CD4-positive, alpha-beta T cell treated with Interleukin-21 for 1 hour (primary cell): ENCODE measurements around the gene ALDH16A1.

ENCODE experiments used
- DNase-seq: peaks from one replicate; pipeline ENCODE4 v3.0.0-alpha.2; 2020

The ALDH16A1 gene

DNA sequence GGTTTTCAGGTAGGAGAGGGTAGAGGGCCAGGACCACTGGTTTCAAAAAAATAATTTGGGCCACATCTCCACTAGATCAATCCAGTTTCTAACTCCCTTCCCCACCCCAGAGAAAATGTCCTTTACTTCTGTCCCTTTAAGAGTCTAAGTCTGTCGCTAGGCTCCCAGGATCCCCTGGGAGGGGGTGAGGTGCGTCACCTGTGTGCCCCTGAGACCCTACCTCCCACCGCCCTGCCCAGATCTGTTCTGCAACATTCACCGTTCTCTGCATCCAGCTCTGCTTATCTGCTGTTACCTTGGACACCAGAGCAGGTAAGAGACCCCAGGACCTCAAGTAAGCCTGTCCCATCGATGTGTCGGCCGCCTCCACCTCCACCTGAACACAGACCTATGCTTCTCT is 27.8 kb upstream of the ALDH16A1 start, which contains the start of gene GFY:
GFY (plus strand) TSS at position 211 of the 400 bp plus-strand sequence. CDS start 1,043 bp downstream, outside the sequence.
- no peak for DNase-seq

DNA sequence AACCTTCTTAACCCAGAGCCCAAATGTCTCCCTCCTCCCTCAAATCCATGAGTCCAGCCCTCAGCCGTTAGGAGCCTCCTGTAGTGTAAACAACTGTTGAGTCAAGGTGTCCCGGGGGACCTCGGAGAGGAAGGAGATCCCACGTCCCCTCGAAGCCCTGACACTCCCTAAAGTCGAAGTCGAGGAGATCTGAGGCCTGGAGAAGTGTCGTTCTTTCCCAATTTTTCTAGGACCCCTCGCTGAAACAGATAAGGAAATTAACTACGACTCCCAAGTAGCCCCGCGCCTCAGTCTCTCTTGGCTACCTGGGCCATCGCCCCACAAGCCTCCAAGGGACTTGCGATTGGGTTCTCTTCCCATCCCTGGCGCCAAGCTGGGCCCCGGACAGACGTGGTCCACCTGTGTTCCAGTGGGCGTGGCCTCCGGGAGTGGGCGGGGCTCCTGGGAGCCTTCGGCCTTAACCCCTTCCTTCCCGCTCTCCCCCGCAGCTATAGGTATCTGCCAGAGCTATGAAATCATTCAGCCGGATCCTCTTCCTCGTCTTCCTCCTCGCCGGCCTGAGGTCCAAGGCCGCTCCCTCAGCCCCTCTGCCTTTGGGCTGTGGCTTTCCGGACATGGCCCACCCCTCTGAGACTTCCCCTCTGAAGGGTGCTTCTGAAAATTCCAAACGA is 27.0 kb upstream of the ALDH16A1 start:
- DNase-seq, result no peak

GRCh38 chr19:49427339-49427738 is 25.7 kb upstream of the ALDH16A1 start:
- no peak for DNase-seq

- peak; percentile 31 for DNase-seq
Observed at GRCh38 chr19:49427855-49428546, 25.0 kb upstream of the ALDH16A1 start.

DNA sequence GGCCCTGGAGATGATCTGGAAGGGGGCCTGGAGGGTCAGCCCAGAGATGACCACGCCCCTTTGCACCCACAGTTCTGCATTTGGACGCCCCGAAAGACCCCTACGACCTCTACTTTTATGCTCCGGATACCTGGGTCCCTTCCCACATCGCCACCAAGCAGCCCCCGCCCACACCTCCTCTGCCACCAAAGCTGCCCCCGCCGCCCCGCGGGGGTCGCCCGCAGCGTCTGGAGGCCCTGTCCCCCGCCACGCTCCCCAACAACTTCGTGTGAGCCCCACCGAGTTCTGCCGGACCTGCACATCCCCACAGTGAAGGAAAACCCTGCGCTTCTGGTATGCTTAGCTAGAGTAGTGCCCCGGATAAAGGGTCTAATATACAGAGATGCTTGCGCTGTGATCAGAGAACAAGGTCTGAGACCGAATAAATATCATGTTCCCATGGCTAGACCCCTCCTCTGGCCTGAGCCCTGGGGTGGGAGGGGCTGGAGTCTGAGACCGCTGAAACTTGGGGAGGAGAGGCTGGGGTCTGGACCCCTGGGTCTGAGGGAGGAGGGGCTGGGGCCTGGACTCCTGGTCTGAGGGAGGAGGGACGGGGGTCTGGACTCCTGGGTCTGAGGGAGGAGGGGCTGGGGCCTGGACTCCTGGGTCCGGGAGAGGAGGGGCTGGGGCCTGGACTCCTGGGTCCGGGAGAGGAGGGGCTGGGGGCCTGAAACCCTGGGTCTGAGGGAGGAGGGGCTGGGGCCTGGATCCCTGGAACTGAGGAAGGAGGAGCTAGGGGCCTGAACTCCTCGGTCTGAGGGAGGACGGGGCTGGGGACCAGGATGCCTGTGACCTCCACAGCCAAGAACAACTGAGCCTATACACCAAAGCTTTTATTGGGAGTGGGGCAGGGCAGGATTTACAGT is 24.2 kb upstream of the ALDH16A1 start:
- no peak for DNase-seq

DNA sequence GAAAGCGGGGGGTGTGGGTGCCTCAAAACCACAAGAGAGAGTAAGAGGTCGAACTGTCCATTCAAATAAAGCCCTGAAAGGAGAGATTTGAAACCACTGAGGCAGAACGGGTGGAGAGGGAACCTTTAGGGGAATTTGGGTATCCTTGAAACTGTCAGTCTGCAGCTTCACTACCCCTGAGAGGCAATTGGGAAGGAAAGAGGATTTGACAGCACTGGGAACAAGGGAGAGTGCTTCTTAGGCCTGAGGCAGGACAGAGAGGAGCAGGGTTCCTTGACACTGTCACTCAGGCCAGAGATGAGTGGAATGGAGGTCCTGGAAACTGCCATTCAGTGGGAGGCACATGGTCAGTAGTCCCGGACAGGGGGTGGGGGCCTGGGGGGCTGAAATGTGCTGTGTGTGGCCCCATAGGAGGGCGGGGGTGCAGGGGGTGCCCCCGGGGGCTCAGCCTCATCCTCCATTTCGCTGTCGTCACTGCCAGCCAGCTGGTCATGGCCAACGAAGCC is 22.8 kb upstream of the ALDH16A1 start:
- no peak for DNase-seq

DNA sequence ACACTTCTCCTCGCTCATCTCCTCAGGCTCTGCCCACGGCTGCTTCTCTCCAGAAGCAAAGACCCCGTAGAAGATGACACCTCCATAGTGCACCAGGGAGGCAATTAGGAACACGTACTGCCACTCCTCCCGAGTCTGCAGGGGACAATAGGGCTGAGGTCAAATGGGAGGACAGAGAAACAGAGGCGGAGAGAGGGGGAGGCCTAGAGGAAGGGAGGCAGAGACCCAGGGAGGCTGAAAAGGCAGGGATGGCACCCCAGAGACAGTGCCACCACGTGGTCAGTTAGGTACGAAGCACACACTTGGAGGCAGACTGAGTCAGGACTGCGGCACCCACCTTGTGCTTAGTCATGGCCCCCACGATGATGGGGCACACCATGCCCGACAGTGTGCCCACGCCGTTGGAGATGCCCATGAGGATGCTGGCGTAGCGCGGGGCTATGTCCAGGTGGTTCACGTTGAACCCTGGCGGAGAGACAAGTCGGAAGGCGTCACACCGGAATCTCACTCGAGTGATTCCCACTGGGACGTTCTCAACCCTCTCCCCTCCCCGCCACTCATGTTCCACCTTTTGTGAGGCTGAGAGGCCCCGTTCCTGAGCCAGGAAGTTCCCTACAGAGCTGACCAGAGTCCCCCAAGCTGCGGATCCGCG is 22.2 kb upstream of the ALDH16A1 start:
- no peak for DNase-seq

GRCh38 chr19:49431330-49431749 is 21.7 kb upstream of the ALDH16A1 start:
- peak; percentile 38 for DNase-seq

GRCh38 chr19:49432141-49433073 is 20.6 kb upstream of the ALDH16A1 start:
- peak; percentile 43 for DNase-seq

- DNase-seq, result no peak
Observed at GRCh38 chr19:49433240-49433901, 19.7 kb upstream of the ALDH16A1 start.

DNA sequence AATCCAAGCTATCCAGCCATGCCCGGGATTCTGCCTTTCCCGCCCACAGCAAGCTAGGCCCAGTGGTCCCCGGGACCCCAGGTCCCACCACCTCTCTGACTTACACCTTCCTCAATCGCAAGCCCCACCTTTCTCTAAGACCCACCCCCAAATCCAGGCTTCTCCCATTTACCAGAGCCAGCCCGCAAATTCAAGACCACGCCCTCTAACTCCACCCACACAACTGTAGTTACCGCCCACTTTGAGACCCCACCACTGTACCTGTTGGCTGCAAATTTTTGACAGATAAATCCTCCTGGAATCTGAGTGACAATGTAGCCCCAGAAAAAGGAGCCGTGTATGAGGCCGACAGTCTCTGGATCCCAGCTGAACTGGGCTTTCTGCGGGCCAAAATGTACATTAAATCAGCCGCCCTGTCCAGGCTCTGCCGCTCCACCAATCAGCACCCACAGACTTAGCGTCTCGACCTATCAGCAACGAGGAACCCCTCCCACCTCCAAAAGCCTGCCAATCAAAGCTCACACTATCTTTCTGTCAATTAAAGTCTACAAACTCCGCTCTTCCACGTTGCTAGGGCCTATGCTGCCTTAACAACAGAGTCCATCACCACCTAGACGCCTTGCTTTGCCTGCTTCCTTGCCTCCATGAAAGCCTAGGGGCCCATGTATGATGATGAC is 18.0 kb upstream of the ALDH16A1 start:
- DNase-seq, result no peak

DNA sequence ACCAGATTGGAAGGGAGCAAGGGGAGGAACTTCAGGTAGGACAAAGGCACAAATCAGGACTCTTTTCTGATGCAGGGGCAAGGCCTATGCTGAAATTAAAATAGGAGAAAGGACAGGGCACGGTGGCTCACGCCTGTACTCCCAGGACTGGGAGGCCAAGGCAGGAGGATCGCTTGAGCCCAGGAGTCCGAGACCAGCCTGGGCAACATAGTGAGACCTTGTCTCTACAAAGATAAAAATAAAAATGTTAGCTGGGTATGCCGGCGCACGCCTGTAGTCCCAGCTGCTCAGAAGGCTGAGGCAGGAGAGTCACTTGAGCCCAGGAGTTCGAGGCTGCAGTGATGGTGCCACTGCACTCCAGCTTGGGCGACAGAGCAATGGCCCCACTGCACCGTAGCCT is 17.4 kb upstream of the ALDH16A1 start:
- DNase-seq, result no peak

- DNase-seq, result peak; percentile 63
Observed at GRCh38 chr19:49436381-49437017, 16.5 kb upstream of the ALDH16A1 start.

- no peak for DNase-seq
Observed at GRCh38 chr19:49437231-49437630, 15.8 kb upstream of the ALDH16A1 start.

GRCh38 chr19:49438261-49438660 is 14.8 kb upstream of the ALDH16A1 start:
- no peak for DNase-seq

GRCh38 chr19:49439836-49440235 is 13.2 kb upstream of the ALDH16A1 start:
- DNase-seq, result no peak

DNA sequence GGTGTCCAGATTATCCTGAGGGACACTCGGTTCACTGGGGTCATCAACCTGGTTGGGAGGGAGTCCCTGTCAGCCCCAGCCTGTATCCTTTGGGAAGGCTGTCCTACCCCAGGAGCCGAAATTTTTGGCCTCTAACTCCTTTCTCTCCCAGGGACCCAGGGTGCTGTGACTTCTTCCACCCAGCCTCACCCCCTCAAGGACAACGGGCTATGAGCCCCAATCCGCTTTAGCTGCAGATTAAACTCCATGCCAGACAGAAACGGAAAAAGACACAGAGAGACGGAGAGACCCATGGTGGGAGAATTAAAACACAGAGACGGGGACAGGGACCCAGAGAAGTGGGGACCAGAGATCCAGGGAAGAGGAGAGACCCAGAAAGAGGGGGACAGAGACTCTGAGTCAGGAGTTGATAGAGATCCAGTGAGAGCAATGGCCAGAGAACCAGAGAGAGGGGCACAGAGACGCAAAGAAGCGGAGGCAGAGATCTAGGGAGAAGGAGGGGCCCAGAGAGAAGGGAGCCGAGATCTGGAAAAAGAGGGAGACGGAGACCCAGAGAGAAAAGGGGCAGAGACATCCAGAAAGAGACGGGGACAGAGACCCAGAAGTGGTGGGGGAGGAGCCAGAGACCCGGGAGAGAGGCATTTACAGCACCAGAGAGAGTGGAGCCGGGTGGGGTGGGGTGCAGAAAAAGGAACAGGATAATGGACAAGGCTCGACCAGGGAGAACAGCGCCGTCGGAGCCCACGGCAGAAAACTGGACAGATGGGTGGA is 12.4 kb upstream of the ALDH16A1 start:
- DNase-seq, result no peak

DNA sequence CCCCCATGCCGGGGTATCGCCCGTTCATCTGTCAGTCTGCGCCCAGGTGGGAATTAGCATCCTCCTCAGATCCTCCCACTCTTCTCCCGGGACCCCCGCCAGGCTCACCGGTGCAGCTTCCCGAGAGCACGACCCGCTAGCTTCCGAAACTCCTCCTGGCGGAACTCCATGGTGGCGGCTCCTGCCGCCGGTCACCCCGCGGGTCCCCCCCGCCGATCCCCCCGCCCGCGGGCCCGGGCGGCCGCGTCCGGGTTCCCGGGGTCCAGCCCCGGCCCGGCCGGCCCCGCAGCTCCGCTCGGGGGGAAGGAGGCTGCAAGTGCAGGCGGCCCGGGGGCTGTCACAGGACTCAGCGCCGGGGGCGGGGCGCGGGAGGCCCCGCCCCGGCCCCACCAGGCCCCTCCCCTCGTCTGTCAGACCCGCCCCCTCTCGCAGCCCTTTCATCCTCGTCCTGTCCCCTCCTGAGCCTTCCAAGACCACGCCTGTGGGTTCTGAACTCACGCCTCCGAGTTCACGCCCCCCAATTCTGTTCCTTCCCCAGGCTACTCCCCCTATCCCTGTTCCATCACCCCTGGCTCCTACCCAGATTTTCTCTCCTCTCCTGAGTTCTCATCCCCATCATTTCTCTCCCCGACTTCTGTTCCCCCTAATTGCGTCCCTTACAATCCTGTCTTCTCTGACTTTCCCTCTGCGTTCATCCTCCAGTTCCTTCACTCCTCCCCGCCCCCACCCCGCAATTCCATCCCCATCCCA is 11.6 kb upstream of the ALDH16A1 start, which contains the start of gene SLC17A7:
SLC17A7 (minus strand) TSS at position 318 of the 750 bp plus-strand sequence; CDS start at position 170, 148 bp downstream.
- DNase-seq, result peak; percentile 53
